Measurements from ENCODE around the gene NDP. TPM values are rescaled to one million over a fixed set of nuclear protein-coding genes. Genes with fewer than 3 reads are reported as not detected.

NDP gene, protein sequence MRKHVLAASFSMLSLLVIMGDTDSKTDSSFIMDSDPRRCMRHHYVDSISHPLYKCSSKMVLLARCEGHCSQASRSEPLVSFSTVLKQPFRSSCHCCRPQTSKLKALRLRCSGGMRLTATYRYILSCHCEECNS
- 1 to 10 TPM; 1.8 to 4.1 (median 3.0) TPM for polyA plus RNA-seq (ENCODE audit: insufficient read length in 4 of 4)

DNA sequence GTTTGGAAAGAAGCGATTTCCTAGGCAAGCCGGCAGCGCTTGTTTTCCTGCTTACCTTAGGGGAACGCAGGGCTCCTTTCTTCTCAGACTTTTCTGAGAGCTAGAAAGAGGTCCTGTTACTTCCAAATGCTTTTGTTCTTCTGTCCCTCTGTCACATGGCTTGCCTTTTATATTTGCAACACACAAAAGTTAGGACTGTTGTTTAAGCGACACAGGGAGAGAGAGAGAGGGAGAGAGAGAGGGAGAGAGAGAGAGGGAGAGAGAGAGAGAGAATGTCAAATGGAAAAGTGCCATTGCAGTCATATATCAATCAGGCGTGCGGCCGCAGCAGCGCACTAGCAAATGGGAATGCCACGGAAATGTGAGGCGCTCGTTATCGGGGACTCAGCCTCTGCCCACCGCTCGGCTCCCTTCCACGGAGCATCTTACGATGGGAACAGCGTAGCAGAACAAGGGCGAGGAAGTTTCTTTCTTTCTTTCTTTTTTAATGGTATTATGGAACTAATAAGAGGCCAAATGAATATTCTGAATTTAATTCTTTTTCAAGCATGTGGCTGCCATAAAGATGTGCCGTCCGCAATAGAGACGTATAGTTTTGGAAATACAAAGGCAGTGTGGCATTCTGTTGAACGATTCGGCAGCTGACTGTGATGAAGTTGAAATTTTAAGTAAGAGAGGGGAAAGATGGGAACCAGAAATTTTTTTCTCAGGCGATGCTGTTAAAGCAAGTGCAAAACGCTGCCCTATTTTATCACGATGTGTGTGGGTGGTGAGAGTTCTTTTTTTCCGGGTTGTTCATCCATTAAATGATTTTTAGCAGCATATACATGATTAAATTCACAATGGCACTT, at the start of gene NDP:
Gene NDP (minus strand): TSS at position 142 of the 851 bp plus-strand sequence. CDS start 14,745 bp downstream, outside the sequence.
- DNase-seq (ENCODE audit: low read depth in 4 of 4, low spot score in 3 of 4): no peak

DNA sequence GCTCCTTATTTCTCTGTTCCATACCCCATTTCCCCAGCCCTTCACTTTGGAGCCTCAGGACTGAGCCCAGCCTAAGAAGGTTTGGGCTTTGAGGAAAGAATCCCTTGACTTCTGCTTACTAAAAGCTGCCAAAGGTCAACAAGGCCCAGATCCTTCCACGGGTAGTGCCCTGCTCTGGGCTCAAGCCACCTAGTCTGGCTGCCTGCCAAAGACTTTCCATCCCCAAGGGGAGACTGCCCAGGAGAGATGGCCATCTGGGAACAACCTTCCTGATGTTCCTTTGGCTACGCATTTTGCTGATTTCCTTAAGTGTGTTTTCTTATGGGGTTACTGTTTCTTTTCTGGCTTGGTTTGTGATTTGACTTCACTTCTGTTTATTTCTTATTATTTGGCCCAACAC, 49.8 kb upstream of the NDP start:
- DNase-seq (ENCODE audit: low read depth in 4 of 4, low spot score in 3 of 4): no peak

DNA sequence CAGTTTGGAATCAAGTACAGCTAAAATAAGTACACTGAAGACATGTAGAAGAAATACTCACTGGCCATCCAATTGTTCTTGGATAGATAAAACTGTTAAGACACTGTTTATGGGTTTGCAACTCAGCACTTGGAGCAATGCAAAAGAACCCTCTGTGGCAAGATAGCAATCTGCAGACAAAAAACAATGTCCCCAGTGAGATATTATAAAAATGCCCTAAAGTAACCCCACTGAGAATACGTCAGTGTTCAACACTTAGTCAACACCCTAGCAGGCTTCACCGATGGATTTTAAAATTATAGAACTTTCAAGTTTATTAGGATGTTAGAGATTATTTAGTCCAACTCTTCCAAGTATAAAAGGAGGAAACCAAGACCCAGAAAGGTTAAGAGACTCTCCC, 47.5 kb upstream of the NDP start:
- DNase-seq (ENCODE audit: low read depth in 4 of 4, low spot score in 3 of 4): no peak

DNA sequence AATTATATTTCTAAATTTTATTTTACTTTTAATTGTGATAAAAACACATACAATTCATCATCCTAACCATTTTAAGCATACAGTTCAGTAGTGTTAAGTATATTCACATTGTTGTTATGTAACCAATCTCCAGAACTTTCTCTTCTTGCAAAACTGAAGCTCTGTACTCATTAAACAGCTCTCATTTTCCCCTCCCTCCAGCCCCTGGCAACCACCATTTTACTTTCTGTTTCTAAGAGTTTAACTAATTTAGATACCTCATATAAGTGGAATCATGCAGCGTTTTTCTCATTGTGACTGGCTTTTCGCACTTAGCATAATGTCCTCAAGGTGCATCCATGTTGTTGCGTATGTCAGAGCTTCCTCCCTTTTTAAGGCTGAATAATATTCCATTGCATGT, 46.7 kb upstream of the NDP start:
- no peak for DNase-seq (ENCODE audit: low read depth in 4 of 4, low spot score in 3 of 4)

DNA sequence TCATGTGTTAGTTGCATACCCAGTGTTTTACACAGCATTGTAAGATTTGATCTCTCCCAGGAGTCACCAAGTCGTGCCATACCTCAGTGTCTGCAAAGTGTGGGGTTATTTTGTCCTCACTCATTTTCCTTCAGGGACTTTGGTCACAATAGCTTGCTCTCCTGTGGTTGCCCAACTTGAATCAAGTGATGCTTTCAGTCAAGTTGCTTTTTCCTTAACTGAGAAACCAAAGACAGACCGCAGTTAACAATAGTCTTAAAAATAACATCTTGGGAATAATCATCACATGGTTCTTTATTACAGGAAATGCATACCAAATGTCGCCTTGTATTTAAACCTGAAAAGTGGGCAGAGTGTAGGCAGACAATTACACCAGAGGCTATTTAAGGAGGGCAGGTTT, 44.5 kb upstream of the NDP start:
- DNase-seq (ENCODE audit: low read depth in 4 of 4, low spot score in 3 of 4): no peak

DNA sequence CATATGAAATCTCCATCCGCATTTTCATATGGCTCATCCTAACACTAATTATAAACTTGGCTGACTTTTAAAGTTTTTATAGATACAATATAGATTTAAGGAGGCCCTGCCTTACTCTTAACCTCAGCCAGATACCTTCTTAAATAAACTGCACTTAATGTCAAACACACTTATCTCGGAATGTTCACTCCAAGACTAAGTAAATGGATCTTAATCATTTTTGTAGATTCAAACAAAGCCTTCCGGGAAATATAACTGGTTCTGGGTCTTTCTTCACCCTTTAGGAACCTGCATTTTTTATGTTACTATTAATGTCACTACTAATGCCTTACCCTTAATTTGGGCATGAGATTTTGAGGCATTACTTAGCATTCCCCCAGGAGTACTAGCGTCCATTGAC, 43.7 kb upstream of the NDP start:
- DNase-seq (ENCODE audit: low read depth in 4 of 4, low spot score in 3 of 4): no peak

DNA sequence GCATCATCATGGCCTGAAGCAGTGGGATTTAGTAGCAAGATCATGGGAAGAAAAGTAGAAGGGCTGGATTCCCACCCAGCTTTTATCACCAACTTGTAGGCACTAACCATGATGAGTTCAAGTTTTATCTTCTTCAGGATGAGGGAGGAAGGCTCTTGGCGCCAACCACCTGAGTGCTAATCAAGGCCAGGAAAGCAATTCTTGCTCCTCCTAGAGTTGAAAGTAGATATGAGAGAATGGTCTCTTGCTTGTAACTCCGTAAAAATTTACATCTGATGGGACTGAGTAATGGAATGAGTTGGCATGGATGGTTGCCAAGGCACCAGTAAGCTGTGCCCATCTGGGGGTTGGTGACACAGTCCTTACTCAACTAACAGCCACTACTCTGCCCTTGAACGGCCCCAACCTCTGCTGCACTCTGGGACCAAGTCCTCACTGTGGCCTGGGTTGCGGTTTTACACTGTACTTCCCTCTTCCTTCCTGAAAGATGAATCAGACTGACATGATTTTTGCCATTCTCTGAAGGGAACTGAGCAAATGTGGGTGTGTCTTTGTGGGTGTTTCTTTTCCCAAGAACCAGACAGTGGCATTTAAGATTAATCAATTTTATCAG, 39.4 kb upstream of the NDP start:
- DNase-seq (ENCODE audit: low read depth in 4 of 4, low spot score in 3 of 4): no peak

DNA sequence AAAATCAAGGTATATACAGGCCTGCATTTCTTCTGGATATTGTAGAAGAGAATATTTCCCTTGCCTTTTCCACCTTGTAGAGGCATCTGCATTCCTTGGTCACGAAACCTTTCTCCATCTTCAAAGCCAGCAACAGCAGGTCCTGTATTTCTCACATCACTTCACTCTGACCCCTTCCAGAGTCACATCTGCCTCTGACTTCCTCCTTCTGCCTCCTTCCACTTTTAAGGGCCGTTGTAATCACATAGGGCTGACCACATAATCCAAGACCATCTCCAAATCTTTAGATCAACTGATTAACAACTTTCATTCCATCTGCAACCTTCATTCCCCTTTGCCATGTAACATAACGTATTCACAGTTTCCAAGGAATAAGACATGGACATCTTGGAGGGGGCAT, 38.3 kb upstream of the NDP start:
- DNase-seq (ENCODE audit: low read depth in 4 of 4, low spot score in 3 of 4): no peak

DNA sequence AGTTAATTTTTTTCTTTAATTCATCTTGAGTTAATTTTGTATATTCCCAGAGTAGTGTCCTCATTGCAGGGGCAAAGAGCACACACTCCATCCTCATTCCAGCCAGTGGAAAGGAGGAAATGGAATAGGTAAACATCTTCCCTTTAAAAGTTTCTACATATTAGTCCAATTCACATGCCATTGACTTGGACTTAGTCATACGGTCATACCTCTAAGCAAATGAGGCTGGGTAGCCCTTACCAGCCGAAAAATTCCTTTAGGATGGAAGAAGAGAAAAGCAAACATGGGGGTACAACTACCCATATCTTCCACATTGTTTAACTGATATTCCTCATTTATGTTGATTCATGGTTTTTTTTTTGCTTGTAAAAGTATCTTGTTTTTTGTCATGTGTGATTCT, 37.4 kb upstream of the NDP start:
- no peak for DNase-seq (ENCODE audit: low read depth in 4 of 4, low spot score in 3 of 4)

DNA sequence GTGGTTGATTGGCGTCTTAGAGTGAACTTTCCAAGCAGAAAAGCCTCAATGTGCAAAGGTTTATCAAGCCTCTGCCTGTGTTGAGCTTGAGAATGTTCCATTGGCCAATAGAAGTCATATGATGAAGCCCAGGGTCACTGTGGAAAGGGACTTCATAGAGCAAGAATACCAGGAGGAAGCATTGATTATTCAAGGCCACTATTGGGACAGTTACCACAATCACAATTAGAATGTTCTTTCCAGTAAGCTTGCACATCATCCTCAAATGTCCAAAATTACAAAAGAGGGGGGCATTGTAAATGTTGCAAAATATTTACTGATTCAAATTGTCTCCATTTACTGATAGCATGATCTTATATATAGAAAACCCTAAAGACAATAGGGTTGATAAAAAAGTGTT, 32.9 kb upstream of the NDP start:
- no peak for DNase-seq (ENCODE audit: low read depth in 4 of 4, low spot score in 3 of 4)

DNA sequence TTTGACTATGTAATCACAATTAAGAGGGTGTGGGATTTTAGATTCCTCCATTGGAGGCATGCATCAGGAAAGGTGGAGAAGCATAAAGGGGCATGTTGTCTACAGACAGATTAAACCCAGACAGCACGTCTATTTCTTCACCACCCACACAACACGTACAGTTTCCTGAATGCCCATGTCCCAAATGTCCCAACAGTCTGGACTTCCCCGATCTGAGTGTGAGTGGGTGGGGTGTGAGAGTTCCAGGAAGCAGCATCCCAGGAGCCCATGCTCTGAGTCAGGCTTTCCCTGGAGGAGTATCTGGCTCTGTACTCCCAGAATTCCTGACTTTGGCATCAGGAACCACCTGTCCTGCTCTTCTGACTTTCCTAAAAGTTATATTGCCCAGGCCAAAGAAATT, 30.8 kb upstream of the NDP start:
- no peak for DNase-seq (ENCODE audit: low read depth in 4 of 4, low spot score in 3 of 4)

DNA sequence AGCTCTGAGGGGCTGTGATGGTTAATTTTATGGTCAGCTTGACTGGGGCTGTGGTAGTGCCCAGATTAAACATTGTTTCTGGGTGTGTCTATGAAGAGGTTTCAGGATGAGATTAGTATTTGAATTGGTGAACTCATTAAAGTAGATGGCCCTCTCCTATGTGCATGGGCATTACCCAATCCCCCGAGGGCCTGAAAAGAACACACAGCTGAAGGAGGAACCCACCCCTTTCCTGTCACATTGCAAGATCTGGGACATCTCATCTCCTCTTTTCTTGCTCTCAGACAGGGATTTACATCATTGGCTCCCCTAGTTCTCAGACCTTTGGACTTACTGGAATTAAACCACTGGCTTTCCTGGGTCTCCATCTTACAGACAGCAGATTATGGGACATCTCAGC, 29.4 kb upstream of the NDP start:
- no peak for DNase-seq (ENCODE audit: low read depth in 4 of 4, low spot score in 3 of 4)

DNA sequence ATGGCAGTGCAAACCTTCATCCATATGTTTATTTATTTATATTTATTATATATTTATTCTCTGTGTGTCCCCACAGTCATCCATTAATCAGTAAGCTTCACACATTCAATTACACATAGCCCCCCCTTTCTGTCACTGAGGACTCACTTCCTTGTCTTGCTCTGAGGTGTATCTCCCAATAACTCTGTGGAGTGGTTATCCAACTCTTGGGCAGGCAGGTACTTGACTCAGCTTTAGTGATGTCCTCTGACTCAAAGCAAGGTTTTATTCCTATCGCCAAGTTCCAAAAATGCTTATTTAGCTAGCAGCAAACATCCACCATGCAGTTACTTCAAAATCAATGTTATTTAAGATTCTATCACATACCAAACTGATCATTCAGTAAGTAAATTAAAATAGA, 25.2 kb upstream of the NDP start:
- DNase-seq (ENCODE audit: low read depth in 4 of 4, low spot score in 3 of 4): no peak

DNA sequence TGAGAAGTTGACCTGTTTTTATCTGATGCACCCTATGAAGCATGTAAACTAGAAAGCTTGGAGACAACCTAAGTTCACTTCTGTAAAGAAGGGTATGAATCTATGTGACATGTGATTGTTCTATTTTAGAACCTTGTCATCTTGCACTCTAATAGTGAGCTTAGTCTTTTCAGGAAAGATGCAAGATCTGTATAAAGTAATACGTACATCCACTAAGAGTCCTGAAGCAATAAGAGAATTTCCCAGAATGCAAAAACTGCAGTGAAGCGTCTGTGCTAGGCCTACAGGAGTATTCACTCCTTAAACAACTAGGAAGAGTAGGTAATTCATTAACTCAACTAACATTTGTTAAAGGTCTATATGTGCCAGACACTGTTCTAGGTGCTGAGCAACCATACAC, 23.3 kb upstream of the NDP start:
- no peak for DNase-seq (ENCODE audit: low read depth in 4 of 4, low spot score in 3 of 4)

DNA sequence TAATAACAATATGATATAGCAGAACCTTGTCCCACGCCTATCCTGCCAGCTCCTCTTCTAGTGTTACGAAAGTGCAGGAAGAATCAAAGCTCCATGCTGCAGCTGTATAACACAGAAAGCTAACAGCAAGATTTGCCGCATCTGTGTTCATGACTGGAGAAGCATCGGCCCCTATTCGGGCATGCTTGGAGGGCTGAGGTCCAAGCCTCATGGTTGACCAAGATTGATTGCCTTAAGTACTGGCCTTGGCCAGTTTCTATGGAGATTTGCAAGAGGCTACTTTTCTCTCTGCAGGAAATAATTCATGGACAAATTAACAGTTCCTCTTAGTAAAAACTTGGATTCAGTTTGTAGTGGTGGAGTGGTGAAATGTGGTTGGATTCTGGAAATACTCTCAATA, 12.9 kb upstream of the NDP start:
- DNase-seq (ENCODE audit: low read depth in 4 of 4, low spot score in 3 of 4): no peak

DNA sequence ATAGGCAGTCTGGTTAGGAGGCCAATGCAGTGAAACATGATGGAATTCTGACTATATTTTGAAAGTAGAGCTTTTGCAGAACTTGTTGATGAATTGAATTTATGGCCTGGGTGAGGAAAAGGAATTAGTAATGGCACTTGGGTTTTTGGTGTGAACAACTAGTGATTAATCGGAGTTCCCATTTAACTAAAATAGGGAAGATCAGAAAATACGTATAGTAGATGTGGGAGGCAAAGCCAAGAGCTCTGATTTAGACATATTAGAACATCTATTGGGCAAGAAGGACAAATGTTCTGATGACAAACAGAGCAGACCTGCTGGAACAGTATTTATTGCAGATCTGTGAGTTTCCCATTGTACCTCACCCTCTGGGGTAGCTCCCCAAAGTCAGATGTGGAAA, 12.3 kb upstream of the NDP start:
- DNase-seq (ENCODE audit: low read depth in 4 of 4, low spot score in 3 of 4): no peak

DNA sequence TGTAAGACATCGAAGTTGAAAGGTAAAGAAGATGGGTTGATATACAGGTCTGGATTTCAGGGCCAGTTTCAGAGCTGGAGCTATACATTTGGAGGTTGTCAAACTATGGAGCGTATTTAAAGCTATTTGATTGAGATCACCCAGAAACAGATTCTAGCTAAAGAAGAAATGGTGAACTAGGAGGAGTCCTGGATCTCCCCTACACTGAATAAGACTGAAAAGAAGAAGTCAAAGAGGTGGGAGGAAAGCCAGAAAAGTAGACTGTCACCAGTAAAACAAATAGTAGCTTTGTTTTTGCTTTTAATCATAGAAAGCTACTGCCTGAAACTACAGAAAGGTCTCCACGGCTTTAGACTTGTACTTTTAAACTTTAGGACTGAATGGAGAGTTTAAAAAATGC, 5.0 kb upstream of the NDP start:
- DNase-seq (ENCODE audit: low read depth in 4 of 4, low spot score in 3 of 4): no peak

DNA sequence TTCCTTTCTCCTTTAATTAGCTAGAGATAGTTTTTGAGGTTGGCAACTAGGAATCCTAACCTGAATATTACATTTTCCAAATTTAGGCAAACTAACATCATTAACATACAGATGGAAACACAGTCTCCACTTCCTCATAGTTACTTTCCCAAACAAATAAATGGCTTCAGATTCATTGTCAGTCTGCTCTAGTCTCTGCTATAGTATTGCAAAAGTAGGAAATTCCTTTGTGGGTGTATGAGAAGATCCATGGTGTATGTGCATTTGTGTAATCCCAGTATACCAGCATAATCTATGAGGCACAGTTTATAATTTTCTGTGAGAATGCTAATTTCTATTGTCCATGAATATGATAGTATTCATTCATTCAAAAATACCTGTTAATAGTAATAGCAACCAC, 3.0 kb upstream of the NDP start:
- no peak for DNase-seq (ENCODE audit: low read depth in 4 of 4, low spot score in 3 of 4)

DNA sequence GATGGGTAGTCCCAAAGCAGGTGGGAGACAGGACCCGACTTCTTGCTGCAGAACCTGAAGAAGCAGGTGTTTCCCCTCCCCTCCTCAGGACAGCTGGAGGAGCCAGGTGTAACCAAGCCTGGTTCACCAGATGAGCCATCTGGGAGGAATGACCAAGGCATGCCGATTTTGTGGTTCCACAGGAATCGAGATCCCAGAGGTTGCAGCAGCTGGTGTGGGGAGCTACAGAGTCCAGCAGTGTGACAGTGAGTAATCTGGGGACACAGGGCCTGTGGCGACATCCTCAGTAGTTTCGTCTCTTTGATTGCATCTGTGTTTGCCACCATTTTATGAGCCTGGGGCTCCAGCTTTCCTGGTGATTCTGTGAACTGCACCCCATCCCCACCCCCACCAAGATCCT, 2.6 kb upstream of the NDP start:
- DNase-seq (ENCODE audit: low read depth in 4 of 4, low spot score in 3 of 4): no peak

DNA sequence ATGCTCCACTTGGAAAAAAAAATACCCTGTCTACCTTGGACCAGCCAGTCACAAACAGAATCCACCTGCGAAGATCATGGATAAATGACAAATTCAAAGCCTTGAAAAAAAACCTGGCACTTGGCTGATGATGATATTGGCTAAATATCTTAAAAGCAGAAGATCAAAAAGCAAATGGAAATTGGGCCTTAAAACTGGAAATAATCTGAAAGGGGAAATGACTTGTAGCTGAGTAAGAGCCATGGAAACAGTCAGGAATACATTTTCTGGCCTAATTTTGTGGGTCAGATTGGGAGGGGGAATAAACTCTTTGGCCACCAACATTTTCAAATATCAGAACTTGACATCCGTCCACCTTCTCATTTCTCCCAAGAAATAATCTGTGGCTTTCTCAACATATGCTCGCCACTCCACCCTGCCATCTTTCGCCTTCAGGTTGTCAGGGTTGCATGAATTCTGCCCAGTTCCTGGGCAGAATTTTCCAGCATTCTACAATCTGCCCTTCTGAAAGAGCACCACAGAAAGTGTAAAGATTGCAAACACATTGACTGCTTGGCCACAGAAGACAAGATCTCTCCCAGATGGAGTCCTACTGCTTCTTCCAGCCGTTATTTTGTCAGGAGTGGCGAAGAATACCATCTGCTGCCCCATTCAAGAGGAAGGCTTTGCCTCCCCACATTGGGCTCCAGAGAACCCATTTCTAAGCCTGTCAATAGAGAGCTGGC, 1.7 kb upstream of the NDP start:
- DNase-seq (ENCODE audit: low read depth in 4 of 4, low spot score in 3 of 4): no peak

DNA sequence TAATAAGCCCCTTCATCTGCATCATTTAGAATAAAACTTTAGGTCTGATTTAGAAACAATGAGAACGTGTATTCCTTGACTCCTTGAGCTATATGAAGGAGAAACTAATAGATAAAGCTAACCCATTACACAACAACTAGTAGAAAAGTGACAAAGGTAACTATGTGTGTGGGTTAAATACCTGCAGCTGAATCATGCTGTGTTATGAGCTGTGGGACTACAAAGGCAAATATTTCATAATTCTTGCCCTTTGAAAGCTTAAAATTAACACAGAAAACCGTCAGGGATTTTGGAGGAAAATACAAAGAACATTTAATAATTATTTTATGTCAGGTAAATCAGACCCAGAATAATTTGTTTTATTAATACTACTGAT, 898 bp upstream of the NDP start:
- DNase-seq (ENCODE audit: low read depth in 4 of 4, low spot score in 3 of 4): no peak

Measured in right renal pelvis (tissue), 4 donors.